Spleen (tissue), 7 donors: Measurements from ENCODE around the gene ETV6.

Source experiments
- POLR2A ChIP-seq, 3 donors: fragments of 450-650 bp; IDR thresholded peaks; one replicate each; pipeline ENCODE4 v1.5.1; 2017; ENCODE audit warnings: antibody characterized with exemption in 3 of 3, mild to moderate bottlenecking in 1 of 3
- POLR2AphosphoS5 ChIP-seq, 3 donors: sonication (generic); formaldehyde crosslinking; IDR thresholded peaks; one replicate each; pipeline ENCODE4 v1.5.1; 2017; ENCODE audit warnings: antibody characterized with exemption in 3 of 3
- TF ChIP-seq, protein P1 (sequence below), 11 experiments: fragments of 200-600 bp in 7 of 11; fragments of 450-650 bp in 4 of 11; sonication (generic) in 4 of 11; IDR thresholded peaks in 8 of 11; conservative IDR thresholded peaks in 3 of 11; 1 replicate in 7 of 11; 2 replicates in 4 of 11; pipeline versions ENCODE4 v1.4.0 to v1.8.0; 2016 to 2021; ENCODE audit warnings: antibody characterized with exemption in 11 of 11, inconsistent platforms in 4 of 11, mild to moderate bottlenecking in 1 of 11
- donor health status: DM: no; HTN: no; CAD: no; lungs with moderate emphysema.
- donor health status: DM: no; HTN: no; CAD: no.
- donor health status: DM: no; HTN: no; CAD: no.

GRCh38 chr12:11744410-11744801 is 94.9 kb downstream of the ETV6 start:
- TF ChIP-seq POLR2A (IDR thresholded peaks at IDR 0.05) (no peak), POLR2AphosphoS5 (IDR thresholded peaks at IDR 0.05) (no peak)
- TF ChIP-seq, protein P1, sequence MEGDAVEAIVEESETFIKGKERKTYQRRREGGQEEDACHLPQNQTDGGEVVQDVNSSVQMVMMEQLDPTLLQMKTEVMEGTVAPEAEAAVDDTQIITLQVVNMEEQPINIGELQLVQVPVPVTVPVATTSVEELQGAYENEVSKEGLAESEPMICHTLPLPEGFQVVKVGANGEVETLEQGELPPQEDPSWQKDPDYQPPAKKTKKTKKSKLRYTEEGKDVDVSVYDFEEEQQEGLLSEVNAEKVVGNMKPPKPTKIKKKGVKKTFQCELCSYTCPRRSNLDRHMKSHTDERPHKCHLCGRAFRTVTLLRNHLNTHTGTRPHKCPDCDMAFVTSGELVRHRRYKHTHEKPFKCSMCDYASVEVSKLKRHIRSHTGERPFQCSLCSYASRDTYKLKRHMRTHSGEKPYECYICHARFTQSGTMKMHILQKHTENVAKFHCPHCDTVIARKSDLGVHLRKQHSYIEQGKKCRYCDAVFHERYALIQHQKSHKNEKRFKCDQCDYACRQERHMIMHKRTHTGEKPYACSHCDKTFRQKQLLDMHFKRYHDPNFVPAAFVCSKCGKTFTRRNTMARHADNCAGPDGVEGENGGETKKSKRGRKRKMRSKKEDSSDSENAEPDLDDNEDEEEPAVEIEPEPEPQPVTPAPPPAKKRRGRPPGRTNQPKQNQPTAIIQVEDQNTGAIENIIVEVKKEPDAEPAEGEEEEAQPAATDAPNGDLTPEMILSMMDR (IDR thresholded peaks at IDR 0.05 in 8 of 11, conservative IDR thresholded peaks at IDR 0.05 in 3 of 11) = no peak
